HFFc6 (cell line): ENCODE data around the gene MRC2. TPM values are rescaled to one million over a fixed set of nuclear protein-coding genes. Genes with fewer than 3 reads are reported as not detected.
A peak's percentile ranks its signal among the peaks of the same experiment; 100 is the strongest.

ENCODE experiments used
- DNase-seq: peaks from one replicate; pipeline ENCODE4 v3.0.0-alpha.2; 2018
- H3K27ac Mint-ChIP-seq: 2 replicates; pipeline ENCODE4 v1.8.0; 2020; ENCODE audit warnings: mild to moderate bottlenecking, mixed read lengths
- H3K27me3 Mint-ChIP-seq: 2 replicates; pipeline ENCODE4 v1.8.0; 2021; ENCODE audit warnings: mild to moderate bottlenecking, moderate library complexity, mixed read lengths; ENCODE audit not compliant: insufficient read depth
- H3K36me3 Mint-ChIP-seq: 2 replicates; pipeline ENCODE4 v1.8.0; 2021; ENCODE audit warnings: low read depth, mixed read lengths
- H3K4me1 Mint-ChIP-seq: 2 replicates; pipeline ENCODE4 v1.8.0; 2020; ENCODE audit warnings: low read depth, mixed read lengths
- H3K4me3 Mint-ChIP-seq: 2 replicates; pipeline ENCODE4 v1.8.0; 2020; ENCODE audit warnings: mild to moderate bottlenecking, moderate library complexity, mixed read lengths
- H3K9me3 Mint-ChIP-seq: 2 replicates; pipeline ENCODE4 v1.8.0; 2020; ENCODE audit warnings: mild to moderate bottlenecking, mixed read lengths
- total RNA-seq, 6 experiments: library from RNA; stranded (reverse); fragmentation: NEBNext Ultra II Directional; extraction: Animal tissue kit (Norgen Biotek cat#: 25700); gene quantifications; 2 replicates in 1 of 6; 3 replicates in 5 of 6; pipeline ENCODE4 v1.2.3, GENCODE V29; 2021
- TF ChIP-seq, protein P1 (sequence below): fragments of 200-600 bp; sonication (generic); IDR thresholded peaks from 2 replicates; pipeline ENCODE4 v1.5.0; 2021; ENCODE audit warnings: antibody characterized with exemption, mild to moderate bottlenecking

The MRC2 gene
- total RNA-seq, 6 experiments from 2014 or later, result 255 to 313 (median 279) TPM

GRCh38 chr17:62704381-62704971 is 77.0 kb downstream of the MRC2 start:
- peaks cover 7% of the 10 kb centered on the region for H3K27me3 Mint-ChIP-seq
- H3K9me3 Mint-ChIP-seq, result peaks cover 17% of the 10 kb centered on the region
- peak overlapping the region; percentile 90 for H3K4me3 Mint-ChIP-seq
- H3K27ac Mint-ChIP-seq, result peak overlapping the region; percentile 83
- DNase-seq, result peak; percentile 22
- H3K4me1 Mint-ChIP-seq, result peaks cover 39% of the 10 kb centered on the region
- peaks cover 18% of the 10 kb centered on the region for H3K36me3 Mint-ChIP-seq
- TF ChIP-seq, protein P1, sequence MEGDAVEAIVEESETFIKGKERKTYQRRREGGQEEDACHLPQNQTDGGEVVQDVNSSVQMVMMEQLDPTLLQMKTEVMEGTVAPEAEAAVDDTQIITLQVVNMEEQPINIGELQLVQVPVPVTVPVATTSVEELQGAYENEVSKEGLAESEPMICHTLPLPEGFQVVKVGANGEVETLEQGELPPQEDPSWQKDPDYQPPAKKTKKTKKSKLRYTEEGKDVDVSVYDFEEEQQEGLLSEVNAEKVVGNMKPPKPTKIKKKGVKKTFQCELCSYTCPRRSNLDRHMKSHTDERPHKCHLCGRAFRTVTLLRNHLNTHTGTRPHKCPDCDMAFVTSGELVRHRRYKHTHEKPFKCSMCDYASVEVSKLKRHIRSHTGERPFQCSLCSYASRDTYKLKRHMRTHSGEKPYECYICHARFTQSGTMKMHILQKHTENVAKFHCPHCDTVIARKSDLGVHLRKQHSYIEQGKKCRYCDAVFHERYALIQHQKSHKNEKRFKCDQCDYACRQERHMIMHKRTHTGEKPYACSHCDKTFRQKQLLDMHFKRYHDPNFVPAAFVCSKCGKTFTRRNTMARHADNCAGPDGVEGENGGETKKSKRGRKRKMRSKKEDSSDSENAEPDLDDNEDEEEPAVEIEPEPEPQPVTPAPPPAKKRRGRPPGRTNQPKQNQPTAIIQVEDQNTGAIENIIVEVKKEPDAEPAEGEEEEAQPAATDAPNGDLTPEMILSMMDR, result no peak

- H3K27ac Mint-ChIP-seq, result peak overlapping the region; percentile 83
- peak overlapping the region; percentile 90 for H3K4me3 Mint-ChIP-seq
- H3K36me3 Mint-ChIP-seq, result peaks cover 26% of the 10 kb centered on the region
- H3K27me3 Mint-ChIP-seq, result peaks cover 5% of the 10 kb centered on the region
- no peak for DNase-seq
- TF ChIP-seq, protein P1, result no peak
- H3K9me3 Mint-ChIP-seq, result peaks cover 17% of the 10 kb centered on the region
- H3K4me1 Mint-ChIP-seq, result peaks cover 47% of the 10 kb centered on the region
Measured at GRCh38 chr17:62705156-62705777, 77.8 kb downstream of the MRC2 start.

GRCh38 chr17:62705778-62706597 is 78.5 kb downstream of the MRC2 start:
- H3K4me1 Mint-ChIP-seq, result peaks cover 49% of the 10 kb centered on the region
- peaks cover 26% of the 10 kb centered on the region for H3K36me3 Mint-ChIP-seq
- peaks cover 17% of the 10 kb centered on the region for H3K9me3 Mint-ChIP-seq
- TF ChIP-seq, protein P1, result no peak
- peaks cover 5% of the 10 kb centered on the region for H3K27me3 Mint-ChIP-seq
- H3K4me3 Mint-ChIP-seq, result peak overlapping the region; percentile 90
- DNase-seq, result no peak
- H3K27ac Mint-ChIP-seq, result peak overlapping the region; percentile 83

- H3K27ac Mint-ChIP-seq, result no peak overlapping the region
- H3K4me1 Mint-ChIP-seq, result peaks cover 51% of the 10 kb centered on the region
- TF ChIP-seq, protein P1, result no peak
- H3K9me3 Mint-ChIP-seq, result peaks cover 17% of the 10 kb centered on the region
- peaks cover 6% of the 10 kb centered on the region for H3K27me3 Mint-ChIP-seq
- peak overlapping the region; percentile 90 for H3K4me3 Mint-ChIP-seq
- DNase-seq, result no peak
- H3K36me3 Mint-ChIP-seq, result peaks cover 26% of the 10 kb centered on the region
Measured at GRCh38 chr17:62706598-62707424, 79.3 kb downstream of the MRC2 start.

DNA sequence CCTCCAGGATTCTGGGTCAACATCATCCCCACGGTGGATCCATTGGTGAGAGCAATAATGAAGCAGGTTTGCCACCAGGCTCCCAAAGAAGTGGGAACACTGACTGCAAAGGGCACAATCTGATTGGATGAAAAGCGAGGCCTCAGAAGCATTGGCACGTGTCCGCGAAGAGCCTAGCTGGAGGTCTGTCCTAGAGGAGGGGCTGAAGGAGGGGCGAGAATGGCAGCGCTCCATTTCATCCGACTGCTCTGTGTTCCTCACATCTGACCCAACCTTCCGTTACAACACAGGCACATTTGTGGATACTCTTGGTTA is 79.9 kb downstream of the MRC2 start:
- DNase-seq, result no peak
- Mint-ChIP-seq H3K4me3 (no peak overlapping the region), H3K27ac (no peak overlapping the region), H3K4me1 (peaks cover 56% of the 10 kb centered on the region), H3K27me3 (peaks cover 6% of the 10 kb centered on the region), H3K36me3 (peaks cover 26% of the 10 kb centered on the region), H3K9me3 (peaks cover 17% of the 10 kb centered on the region)
- TF ChIP-seq, protein P1, result no peak
